ENCODE data around the gene TMEFF1. TPM values are rescaled to one million over a fixed set of nuclear protein-coding genes. Genes with fewer than 3 reads are reported as not detected.

TMEFF1 gene
- total and polyA plus RNA-seq, 2 of the 8 experiments (the other 6 are each of a cell fraction or from before 2014, with no cell fraction given) = 13.5 to 68.2 TPM

DNA sequence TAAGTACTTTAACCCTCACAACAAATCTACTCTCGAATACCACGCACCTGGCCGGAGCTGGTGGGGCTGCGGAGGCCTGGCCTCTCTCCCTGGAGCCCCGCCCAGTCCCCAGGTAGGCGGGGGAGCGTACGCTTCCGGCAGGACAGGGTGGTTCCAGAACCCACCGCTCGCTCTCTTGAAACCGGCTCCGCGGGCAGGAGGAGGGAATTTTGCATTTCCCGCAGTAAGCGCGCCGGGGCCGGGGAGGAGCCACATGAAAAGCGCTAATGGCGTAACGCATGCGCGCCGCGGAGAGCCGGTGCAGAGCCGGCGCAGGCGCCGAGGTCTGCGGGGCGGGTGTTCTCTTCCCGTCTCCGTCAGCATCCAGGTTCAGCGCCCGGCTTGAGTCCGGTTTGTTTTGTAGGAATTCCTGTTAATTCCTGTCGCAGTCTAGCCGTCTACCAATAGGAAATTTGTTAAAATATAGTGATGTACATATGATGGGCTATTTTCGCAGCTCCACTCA, 125.7 kb downstream of the TMEFF1 start (continued):
- TF ChIP-seq, protein P1, sequence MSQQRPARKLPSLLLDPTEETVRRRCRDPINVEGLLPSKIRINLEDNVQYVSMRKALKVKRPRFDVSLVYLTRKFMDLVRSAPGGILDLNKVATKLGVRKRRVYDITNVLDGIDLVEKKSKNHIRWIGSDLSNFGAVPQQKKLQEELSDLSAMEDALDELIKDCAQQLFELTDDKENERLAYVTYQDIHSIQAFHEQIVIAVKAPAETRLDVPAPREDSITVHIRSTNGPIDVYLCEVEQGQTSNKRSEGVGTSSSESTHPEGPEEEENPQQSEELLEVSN (IDR thresholded peaks at IDR 0.05) = peak; percentile 78
- TF ChIP-seq SIN3A (conservative IDR thresholded peaks at IDR 0.05 in 1 of 2, IDR thresholded peaks at IDR 0.05 in 1 of 2; ENCODE audit: low read depth in 1 of 2, low read length in 2 of 2) = 0 out of 4 replicates have a peak, but pooled peaks of 1 of the 2 experiments have one; percentile 39
- TF ChIP-seq RBBP5 (IDR thresholded peaks at IDR 0.05; ENCODE audit: borderline replicate concordance, low read depth, low read length) = no peak; the same call in 1 of the 2 replicates
- TF ChIP-seq RFX5 (IDR thresholded peaks at IDR 0.05; ENCODE audit: borderline replicate concordance, low read depth, low read length) = no peak
- peak; percentile 88; the same call in 1 of the 2 replicates for TF ChIP-seq SP4 (IDR thresholded peaks at IDR 0.05; ENCODE audit: low read length)
- TF ChIP-seq TAF1 (IDR thresholded peaks at IDR 0.05; ENCODE audit: low read depth, low read length) = peak; percentile 50; the same call in 1 of the 2 replicates
- no peak for TF ChIP-seq PHF8 (conservative IDR thresholded peaks at IDR 0.05; ENCODE audit: low read depth, low read length)
- peak; percentile 77; the same call in 1 of the 2 replicates for TF ChIP-seq FOSL1 (IDR thresholded peaks at IDR 0.05; ENCODE audit: insufficient read depth, low read depth, low read length)
- 0 out of 4 replicates have a peak, but pooled peaks of 1 of the 2 experiments have one; percentile 0 for TF ChIP-seq RAD21 (IDR thresholded peaks at IDR 0.05 in 1 of 2, conservative IDR thresholded peaks at IDR 0.05 in 1 of 2; ENCODE audit: low read depth in 2 of 2, low read length in 2 of 2)
- TF ChIP-seq TCF12 (IDR thresholded peaks at IDR 0.05; ENCODE audit: low read depth, low read length) = peak; percentile 62; the same call in 1 of the 2 replicates
- TF ChIP-seq BRCA1 (IDR thresholded peaks at IDR 0.05; ENCODE audit: low read depth, low read length) = no peak
- TF ChIP-seq POLR2A (IDR thresholded peaks at IDR 0.05; ENCODE audit: control extremely low read depth in 1 of 2, low read depth in 2 of 2, low read length in 2 of 2) = peak; percentile 17 to 63; a peak in 2 of 3 replicates
- TF ChIP-seq YY1 (IDR thresholded peaks at IDR 0.05; ENCODE audit: low read depth, low read length) = no peak
- TF ChIP-seq, protein P2, sequence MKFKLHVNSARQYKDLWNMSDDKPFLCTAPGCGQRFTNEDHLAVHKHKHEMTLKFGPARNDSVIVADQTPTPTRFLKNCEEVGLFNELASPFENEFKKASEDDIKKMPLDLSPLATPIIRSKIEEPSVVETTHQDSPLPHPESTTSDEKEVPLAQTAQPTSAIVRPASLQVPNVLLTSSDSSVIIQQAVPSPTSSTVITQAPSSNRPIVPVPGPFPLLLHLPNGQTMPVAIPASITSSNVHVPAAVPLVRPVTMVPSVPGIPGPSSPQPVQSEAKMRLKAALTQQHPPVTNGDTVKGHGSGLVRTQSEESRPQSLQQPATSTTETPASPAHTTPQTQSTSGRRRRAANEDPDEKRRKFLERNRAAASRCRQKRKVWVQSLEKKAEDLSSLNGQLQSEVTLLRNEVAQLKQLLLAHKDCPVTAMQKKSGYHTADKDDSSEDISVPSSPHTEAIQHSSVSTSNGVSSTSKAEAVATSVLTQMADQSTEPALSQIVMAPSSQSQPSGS (IDR thresholded peaks at IDR 0.05; ENCODE audit: low read length) = peak; percentile 57; the same call in 1 of the 2 replicates
- TF ChIP-seq HDAC6 (IDR thresholded peaks at IDR 0.05; ENCODE audit: low read depth, low read length) = no peak
- peak; percentile 96 for TF ChIP-seq NRF1 (IDR thresholded peaks at IDR 0.05; ENCODE audit: low read depth, low read length)
- 0 out of 2 replicates have a peak, but pooled peaks have one; percentile 47 for TF ChIP-seq CHD2 (IDR thresholded peaks at IDR 0.05; ENCODE audit: low read length)
